PC-9 (cell line): ENCODE results near the gene PSG2.

Experiments used
- EZH2 ChIP-seq: fragments of 200-600 bp; sonication (generic); IDR thresholded peaks from 2 replicates; pipeline ENCODE4 v1.8.0; 2017; ENCODE audit warnings: antibody characterized with exemption, low read depth
- TF ChIP-seq, protein P1 (sequence below): fragments of 200-600 bp; sonication (generic); conservative IDR thresholded peaks from 2 replicates; pipeline ENCODE4 v1.6.1; 2017; ENCODE audit warnings: mixed run types, antibody characterized with exemption, mild to moderate bottlenecking, moderate library complexity

DNA sequence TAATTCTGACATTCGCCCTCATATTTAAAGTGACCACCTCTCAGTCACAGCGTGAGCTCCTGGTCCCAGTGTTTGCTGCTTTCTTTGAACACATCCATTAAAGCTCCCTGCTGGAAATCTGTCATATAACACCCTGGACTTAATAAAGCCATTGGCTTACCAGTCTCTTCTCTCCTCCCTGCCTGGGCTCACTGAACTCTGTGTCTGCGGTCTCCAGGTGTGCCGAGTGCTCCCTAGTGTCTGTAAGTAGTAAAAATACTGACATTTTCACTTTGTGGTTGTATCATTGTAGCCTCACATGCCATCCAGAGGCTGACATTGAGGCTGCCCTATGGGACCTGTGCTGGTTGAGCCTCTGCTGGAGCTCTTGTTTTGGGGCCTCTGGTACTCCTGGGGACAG lies 53.6 kb downstream of the PSG2 start:
- TF ChIP-seq, protein P1, sequence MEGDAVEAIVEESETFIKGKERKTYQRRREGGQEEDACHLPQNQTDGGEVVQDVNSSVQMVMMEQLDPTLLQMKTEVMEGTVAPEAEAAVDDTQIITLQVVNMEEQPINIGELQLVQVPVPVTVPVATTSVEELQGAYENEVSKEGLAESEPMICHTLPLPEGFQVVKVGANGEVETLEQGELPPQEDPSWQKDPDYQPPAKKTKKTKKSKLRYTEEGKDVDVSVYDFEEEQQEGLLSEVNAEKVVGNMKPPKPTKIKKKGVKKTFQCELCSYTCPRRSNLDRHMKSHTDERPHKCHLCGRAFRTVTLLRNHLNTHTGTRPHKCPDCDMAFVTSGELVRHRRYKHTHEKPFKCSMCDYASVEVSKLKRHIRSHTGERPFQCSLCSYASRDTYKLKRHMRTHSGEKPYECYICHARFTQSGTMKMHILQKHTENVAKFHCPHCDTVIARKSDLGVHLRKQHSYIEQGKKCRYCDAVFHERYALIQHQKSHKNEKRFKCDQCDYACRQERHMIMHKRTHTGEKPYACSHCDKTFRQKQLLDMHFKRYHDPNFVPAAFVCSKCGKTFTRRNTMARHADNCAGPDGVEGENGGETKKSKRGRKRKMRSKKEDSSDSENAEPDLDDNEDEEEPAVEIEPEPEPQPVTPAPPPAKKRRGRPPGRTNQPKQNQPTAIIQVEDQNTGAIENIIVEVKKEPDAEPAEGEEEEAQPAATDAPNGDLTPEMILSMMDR: no peak
- no peak for TF ChIP-seq EZH2
